ENCODE results near the gene FER.
"Not testable (repeated sequence)": the region's sequence is repeated elsewhere in the genome, so short reads cannot be mapped to it uniquely, and the experiment has no call there.

FER gene

DNA sequence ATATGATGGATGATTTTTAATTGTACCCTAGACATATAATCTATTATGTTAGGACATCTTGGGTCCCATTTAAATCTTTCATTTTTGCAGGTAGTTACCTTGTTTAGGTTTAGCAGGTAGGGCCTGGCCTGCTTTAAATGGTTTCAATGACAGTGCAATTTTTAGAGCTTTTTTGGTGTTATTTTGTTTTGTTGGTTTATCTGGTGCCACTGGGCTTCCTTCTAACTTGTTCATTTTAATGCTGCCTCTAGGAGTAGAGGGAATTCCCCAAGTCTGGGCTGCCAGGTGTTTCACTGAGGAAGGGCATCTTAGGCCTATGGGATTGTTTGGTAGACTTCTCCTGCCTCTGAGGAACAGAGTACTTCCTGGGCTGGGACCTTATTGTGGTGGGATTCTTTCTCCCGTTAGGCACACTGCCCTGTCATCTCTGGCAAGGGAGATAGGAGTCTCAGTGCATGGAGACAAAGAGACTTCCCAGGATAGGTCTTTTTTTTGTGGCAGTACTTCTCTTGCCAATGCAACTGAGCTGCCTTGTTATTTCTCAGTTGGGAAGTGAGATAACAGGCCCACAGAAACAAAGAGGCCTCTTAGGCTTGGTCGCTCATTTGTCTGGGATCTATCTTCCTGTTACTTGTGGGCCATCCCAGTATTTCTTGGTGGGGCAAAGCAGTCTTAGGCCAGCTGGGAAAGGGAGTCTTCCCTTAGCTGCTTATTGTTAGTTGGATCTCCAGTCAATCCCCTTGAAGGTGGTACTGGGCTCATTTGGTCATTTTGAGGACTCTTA, 282.9 kb downstream of the FER start:
- DNase-seq (ENCODE audit: low read depth in 2 of 2, low spot score in 1 of 2): no peak

DNA sequence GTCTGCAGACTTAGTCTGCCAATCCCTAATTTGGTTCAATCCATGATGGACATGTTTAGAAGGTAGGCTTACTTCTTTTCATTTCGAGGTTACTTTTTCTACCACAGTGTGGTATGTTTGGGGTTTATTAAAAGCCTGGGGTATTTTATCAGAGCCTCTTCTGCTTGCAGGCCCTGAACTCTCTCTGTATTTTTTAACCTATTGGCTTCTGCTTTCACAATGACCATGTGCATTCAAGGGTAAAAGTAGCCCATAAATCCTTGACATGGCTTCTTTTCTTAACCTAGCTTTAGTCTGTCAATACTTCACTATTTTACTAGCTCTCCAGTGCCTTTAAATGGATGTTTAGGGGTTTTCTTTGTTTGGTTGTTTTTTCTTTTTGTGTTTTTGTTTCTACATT, 286.6 kb downstream of the FER start:
- no peak for DNase-seq (ENCODE audit: low read depth in 2 of 2, low spot score in 1 of 2)

DNA sequence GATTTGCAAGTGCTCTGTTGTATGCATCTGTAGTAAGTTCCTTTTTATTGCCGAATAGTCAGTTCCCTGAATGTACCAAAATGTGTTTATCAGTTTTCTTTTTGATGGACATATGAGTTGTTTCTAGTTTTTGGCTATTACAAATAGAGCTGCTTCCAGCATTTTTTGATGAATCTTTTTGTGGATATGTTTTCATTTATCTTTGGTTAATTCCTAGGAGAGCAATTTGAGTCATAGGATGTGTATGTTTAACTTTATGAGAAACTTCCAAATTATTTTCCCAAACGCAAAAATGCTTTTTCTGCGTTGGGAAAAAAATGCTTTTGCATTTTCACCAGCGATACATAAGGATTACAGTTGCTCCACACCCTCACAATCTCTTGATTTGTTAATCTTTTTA, 287.7 kb downstream of the FER start:
- no peak for DNase-seq (ENCODE audit: low read depth in 2 of 2, low spot score in 1 of 2)

DNA sequence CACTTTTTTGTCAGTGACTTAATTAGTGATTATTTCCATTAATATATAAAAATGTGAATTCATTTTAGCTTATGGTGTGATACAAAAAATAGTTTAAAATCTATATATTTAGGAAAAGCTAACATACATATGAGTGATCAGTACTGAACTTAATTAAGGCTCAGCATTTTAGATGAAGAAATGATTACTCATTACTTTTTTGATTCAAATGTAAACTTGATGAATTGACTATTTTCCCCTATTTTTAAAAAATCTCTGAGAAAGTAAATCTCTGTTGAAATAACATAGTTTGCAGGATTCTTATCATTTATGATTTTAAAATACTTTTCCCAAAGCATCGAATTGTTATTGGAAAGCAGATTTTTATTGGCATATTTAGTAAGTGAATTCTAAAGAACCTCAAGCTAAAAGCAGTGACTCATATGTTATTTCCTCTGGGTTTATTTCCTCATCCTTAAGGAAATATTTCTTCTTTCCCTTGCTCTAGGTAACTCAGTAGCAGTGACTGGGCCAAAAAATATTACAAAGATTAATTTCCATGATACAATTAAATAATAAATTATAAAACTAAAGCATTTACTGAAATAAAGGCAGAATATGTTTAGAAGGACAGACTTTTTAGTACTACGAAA, 290.6 kb downstream of the FER start:
- no peak for DNase-seq (ENCODE audit: low read depth in 2 of 2, low spot score in 1 of 2)

DNA sequence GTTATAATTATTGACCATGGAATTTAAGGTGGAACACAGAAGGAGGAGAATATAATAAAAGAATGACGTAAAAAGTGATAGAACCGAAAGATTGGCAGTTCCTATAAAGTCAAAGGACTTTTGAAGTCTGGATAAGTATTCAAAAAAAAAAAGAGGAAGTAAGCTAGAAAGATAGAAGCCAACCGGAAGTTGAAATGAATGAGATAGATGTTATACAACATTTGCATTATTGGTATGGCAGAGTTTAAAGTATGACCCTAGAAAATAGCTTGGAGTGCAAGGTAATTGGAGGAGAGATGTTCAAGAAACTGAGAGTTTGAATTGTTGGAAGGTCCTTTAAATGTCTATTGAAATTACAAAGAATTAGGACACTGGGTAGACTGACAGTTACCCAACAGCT, 293.6 kb downstream of the FER start:
- no peak for DNase-seq (ENCODE audit: low read depth in 2 of 2, low spot score in 1 of 2)

DNA sequence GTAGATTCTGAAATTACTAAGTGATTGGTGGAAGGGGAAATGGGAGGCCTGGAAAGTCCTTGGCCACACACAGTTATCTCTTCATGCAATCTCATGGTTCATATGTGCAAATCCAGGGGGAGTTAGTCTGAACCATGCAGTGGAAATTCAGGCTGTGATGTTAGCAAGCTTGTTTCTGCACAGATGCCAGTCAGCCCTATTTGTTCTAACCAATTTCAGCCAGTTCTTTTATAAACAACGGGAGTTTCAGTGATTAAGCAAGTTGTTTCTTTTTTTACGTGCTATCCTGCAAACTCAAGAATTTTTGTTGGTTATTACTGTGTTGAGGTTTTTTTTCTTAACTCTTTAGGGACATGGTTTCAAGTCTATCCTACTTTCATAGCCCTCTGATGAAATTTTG, 298.0 kb downstream of the FER start:
- DNase-seq (ENCODE audit: low read depth in 2 of 2, low spot score in 1 of 2): no peak

DNA sequence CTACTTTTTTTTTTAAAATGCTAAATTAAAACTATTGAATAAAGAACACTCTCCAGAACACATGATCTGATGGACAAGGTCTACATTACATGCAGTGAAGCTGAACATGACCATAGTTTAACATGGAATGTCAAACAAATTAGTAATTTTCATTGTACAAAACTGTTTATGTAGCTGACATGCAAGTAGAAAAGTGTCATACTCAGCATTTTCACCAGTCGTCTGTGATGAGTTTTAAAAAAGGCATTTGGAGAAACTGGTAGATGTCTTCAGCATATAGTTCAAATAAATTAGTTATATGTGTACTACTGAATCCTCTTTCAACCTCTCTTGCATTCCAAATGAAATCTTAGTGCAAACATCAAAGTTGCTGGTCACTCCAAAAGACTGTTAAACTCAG, 301.9 kb downstream of the FER start:
- no peak for DNase-seq (ENCODE audit: low read depth in 2 of 2, low spot score in 1 of 2)

DNA sequence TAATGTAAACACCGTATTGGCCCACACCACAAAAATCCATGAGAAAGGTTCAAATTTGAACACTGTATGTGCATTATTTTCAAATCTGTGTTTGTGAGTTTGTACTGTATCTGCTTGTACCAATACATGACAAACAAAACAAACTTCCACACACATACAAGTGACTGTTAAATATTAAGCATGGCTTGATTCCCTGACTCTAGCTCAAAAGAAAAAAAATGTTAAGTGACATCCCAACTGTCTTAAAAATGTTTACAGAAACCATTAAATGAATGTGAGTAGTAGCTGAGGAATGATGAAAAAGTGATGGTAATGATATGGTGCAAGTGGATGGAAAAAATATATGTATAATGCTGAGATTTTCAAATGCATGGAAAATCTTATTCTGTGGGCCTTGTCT, 302.6 kb downstream of the FER start:
- DNase-seq (ENCODE audit: low read depth in 2 of 2, low spot score in 1 of 2): not testable (repeated sequence)

DNA sequence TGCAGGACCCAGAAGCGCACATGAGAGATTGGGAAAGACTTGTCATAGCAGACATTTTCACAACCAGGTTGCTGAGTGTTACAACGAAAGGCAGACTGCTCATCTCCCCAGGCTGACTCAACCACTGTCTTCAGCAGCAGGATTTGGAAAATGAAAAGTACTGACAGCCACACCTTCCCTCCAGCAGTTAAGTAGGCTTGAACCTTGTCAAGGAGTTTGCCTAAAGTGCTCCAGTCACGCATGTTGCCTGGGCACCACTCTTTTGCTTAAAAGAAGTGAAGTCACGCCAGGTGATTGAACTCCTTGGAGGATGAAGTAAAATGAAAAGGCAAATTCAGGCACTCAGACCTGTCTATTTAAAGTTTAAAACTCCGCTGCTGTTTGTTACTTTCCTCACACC, 304.5 kb downstream of the FER start:
- not testable (repeated sequence) for DNase-seq (ENCODE audit: low read depth in 2 of 2, low spot score in 1 of 2)

DNA sequence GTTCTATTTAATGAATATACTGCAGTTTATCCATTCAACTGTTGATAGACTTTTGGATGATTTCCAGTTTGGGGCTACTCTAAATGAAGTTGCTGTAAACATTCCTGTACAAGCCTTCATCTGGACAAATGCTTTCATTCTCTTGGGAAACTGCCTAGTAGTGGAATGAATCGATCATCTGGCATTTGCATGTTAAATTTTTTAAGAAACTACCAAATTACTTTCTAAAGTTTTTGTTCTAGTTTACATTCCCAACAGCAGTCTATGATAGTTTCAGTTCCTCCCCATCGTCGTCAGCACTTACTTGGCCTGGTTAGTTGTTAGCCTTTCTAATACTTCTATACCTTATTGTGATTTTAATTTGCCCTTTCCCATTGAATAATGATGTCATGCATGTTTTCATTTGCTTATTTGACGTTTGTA, 306.3 kb downstream of the FER start:
- no peak for DNase-seq (ENCODE audit: low read depth in 2 of 2, low spot score in 1 of 2)

DNA sequence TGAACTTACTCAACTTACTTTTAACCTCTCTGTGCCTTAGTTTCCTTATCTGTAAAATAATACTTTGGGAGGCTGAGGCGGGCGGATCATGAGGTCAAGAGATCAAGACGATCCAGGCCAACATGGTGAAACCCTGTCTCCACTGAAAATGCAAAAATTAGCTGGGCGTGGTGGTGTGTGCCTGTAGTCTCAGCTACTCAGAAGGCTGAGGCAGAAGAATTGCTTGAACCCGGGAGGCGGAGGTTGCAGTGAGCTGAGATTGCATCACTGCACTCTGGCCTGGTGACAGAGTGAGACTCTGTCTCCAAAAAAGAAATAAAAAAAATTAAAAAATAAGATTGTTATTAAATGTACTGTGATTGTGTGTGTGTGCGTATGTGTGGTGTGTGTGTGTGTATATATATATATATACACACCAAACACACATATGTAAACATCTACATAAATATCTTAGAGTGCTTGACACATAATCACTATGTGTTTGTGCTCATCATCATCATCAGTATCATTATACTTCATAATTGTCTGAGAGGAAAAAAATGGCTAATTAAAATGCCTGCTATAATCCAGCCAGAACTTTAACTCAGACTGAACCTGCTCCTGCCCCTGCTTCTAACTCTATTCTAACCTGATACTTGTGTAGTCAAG, 312.8 kb downstream of the FER start:
- no peak for DNase-seq (ENCODE audit: low read depth in 2 of 2, low spot score in 1 of 2)

DNA sequence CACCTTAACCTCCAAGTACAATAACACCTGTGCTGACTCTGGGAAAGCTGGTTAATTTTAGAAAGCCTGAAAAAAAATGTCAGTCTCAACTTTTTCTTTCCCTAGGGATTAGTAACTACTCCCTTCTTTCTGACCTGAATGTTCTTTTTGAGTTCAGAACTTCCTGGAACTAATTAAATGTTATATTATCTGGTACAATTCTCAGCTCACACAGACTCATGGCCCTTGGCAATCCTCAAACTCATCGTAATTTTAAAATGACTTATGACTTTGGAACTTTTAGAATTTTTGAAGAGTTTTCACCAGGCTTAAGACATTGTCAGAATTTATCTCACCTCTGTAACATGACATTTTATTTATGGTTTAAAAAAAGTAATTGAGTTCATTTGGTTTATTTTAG, 315.0 kb downstream of the FER start:
- no peak for DNase-seq (ENCODE audit: low read depth in 2 of 2, low spot score in 1 of 2)

DNA sequence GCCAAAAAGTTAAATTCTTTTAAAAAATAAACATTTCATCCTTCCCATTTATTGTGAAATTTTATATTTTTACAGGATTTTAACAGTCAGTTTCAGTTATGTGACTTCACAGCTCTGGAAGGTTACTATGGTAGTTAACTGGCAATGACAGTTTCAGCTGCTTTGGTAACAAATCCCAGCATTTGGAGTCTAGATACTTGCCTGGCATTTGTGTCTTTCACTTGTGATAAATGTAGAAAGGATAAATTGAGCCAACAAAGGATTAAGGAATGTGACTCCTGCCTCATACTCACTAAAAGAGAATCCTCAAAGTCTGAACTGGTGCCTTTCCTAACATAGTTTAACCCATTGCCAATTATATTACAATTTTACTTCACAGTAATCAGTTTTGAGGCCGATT, 315.5 kb downstream of the FER start:
- DNase-seq (ENCODE audit: low read depth in 2 of 2, low spot score in 1 of 2): no peak

DNA sequence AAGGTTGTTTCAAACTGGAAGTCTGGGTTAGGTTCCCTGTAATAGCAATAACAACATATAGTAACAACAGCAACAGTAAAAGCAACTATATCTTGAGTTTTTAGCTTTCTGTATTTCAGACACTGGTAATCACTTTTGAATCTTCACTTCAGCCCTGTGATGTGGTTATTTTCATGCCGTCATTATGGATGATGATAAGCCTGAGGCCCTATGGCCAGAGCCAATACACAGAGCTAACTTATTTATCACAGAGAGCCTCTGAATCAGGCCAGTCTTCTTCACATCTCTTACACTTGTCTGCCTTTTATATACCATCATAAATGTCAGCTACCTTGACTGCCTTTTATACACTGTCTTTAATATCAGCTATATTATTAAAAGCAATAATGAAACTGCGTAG, 329.0 kb downstream of the FER start:
- no peak for DNase-seq (ENCODE audit: low read depth in 2 of 2, low spot score in 1 of 2)

DNA sequence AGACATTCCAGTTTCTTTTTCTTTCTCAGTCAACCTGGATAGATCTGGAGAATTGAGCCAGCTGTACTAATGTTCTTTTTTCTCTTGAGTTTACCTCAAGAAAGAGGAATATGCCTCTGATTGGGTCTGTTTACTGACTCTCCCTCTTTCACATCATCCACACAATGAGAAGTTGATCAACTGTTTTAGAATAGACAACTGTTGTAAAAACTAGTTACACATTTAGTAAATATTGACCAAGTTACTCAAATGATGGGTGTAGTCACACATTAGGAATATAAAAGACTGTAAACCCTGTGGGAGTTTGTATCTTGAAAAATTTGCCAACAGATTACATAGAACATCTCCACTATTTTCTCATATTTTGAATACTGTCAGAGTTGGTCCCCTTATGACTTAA, 330.8 kb downstream of the FER start:
- DNase-seq (ENCODE audit: low read depth in 2 of 2, low spot score in 1 of 2): no peak

DNA sequence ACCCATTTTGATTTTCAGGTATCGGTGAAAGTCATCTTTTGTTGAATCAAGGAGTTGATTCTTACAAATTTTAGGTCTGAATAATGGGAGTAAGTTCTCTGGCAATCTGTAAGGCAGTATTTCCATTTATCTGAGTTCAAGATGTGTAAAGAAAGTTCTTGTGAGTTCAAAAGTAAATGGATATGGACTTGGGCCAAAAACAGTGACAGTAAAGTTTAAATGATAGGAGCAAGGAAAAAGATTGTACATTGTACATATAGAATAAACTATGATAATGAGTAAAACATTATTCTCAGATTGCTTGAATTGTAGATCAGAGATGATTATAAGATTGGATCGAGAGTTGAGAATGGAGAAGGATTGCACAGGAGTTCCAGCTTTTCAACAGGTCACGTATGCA, 332.8 kb downstream of the FER start:
- no peak for DNase-seq (ENCODE audit: low read depth in 2 of 2, low spot score in 1 of 2)

DNA sequence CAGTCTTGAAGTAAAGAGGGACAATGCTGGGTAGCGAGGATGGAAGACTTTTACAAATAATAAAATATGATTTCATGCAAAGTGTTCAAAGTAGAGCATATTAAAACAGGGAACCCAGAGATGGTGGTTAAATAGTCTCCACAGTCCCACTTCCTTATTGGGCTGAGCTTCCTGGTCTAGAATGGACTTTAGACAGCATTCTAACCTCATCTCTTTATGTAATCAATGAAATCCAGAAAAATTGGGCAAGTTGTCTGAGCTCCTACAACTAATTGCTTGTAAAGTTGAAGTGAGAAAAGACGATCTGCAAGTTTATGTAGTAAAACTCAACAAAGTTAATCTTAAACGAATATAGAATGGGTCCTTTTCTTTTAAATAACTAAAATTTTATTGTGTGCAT, 333.2 kb downstream of the FER start:
- DNase-seq (ENCODE audit: low read depth in 2 of 2, low spot score in 1 of 2): no peak

DNA sequence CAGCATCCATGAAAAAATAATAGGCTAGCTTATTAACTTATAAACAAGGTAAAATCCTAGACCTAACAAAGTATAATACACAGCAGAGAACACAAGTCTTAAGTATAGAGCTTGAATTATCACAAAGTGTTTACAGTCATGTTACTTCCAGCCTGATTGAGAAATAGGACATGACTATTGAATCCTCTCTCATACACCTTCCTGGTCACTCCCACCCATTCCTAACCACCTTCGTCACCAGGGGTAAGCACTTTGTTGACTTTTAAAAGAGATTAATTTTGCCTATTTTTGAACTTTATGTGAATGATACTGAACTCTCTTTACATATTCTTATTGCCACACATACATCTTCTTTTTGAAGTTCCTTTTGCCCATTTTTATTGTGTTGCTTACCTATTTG, 336.2 kb downstream of the FER start:
- DNase-seq (ENCODE audit: low read depth in 2 of 2, low spot score in 1 of 2): no peak

DNA sequence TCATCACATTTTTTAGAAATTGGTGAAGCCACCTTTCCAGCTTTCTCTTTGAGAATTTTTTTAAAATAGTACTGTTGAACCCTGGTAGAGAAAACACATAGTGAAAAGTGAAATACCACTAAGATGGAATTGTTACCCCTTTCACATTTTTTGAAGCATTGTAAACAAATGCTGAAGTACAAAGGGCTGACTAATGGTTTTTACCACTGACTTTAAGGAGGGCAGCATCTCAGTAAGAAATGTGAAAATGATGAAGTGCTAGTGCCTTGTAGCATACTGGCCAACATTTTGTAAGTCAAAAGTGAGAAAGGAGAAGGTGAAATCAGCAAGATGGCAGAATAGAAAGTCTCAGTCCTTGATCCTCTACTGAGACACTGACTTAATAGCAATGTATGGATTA, 341.5 kb downstream of the FER start:
- no peak for DNase-seq (ENCODE audit: low read depth in 2 of 2, low spot score in 1 of 2)

DNA sequence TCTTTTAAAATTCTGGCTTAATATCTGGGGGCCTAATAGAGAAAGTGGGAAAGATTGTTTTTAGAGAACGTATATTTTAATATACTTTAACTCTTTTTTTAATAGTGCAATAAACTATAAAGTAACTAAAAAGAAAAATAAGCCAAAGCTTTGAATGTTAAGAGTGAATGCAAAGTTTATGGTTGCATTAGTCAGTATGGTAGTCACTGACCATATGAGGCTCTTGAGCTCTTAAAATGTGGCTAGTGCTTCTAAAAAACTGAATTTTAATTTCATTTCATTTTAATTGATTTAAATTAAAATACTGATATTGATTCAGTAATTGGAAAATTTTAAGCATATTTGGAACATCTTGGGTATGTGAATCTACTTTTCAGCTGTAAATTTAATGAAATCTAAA, 351.4 kb downstream of the FER start:
- no peak for DNase-seq (ENCODE audit: low read depth in 2 of 2, low spot score in 1 of 2)

DNA sequence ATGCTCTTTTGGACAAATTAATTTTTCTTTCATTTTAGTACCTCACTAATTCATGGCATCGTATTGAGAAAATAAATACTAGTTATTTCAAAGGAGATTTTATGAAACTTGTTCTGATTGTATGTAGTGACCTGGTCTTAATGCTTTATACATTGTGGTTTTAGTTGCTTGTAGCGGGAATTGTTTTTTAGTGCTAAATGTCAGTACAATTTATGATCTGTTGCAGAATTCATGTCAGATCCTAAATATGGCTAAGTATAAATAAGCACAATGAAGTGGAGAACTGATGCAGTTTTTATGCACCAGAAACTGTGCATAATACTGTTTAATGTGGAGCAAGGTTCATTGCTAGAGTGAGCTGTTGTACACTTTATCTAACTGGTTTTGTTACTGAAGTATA, 353.3 kb downstream of the FER start:
- no peak for DNase-seq (ENCODE audit: low read depth in 2 of 2, low spot score in 1 of 2)

DNA sequence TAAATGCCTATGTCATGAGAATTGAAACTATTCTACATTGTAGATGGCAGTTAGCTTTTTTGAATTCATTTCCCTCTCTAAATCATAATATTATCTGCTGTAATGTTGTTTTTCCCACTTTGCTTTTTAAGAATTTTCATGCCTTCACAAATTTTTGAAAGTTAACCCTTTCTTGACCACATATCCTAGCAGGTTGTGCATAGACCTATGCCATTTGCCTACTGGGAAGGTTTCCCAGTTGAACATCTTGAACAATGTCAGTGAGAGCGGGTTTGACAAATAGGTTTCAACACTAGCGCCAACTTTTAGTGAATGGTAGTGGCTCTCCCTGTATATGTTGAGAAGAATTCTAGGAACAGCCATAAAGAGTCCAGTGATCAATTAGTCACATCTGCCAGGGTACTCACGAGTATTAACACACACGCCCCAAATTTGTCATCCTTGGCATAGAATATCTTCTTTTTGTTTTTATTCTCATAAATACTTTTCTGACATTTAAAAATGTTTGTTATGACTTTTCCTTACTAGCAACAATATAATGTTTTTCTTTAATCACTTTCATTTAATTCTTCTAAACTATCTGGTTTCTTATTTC, 354.5 kb downstream of the FER start:
- DNase-seq (ENCODE audit: low read depth in 2 of 2, low spot score in 1 of 2): no peak

Data from stimulated activated CD8-positive, alpha-beta memory T cell treated with anti-CD3 and anti-CD28 coated beads, Interleukin-4, amount 100 ng/mL, for 1 hour (primary cell).